DOHH2 (cell line): Measurements from ENCODE around the gene RASAL2.

ENCODE experiments used
- CTCF ChIP-seq: fragments of 200-600 bp; sonication (generic); IDR thresholded peaks from one replicate; pipeline ENCODE4 v1.5.1; 2014; ENCODE audit warnings: antibody characterized with exemption, mild to moderate bottlenecking, low read depth, low read length; ENCODE audit not compliant: poor library complexity, severe bottlenecking
- EZH2phosphoT487 ChIP-seq: fragments of 200-600 bp; sonication (generic); IDR thresholded peaks from 2 replicates; pipeline ENCODE4 v1.6.1; 2017; ENCODE audit warnings: borderline replicate concordance, mild to moderate bottlenecking, antibody characterized with exemption, low read length, moderate library complexity, mixed read lengths

GRCh38 chr1:178061620-178062019 lies 32.3 kb upstream of the RASAL2 start:
- TF ChIP-seq CTCF (no peak), EZH2phosphoT487 (no peak)
